Middle frontal gyrus (tissue), 1 donor: ENCODE measurements around the gene ZNF512B.
"Not testable (repeated sequence)": the region's sequence is repeated elsewhere in the genome, so short reads cannot be mapped to it uniquely, and the experiment has no call there.

Experiments used
- DNase-seq: peaks from one replicate; pipeline ENCODE4 v3.0.0-alpha.2; 2015; ENCODE audit warnings: low spot score; ENCODE audit errors: extremely low spot score

The ZNF512B gene

GRCh38 chr20:63969838-63970713, at the start of gene ZNF512B:
Gene ZNF512B, minus strand, starts transcription at chr20:63969930. Its CDS starts 1,980 bp downstream, at chr20:63967950.
- no peak for DNase-seq

GRCh38 chr20:64015635-64016034, 45.9 kb upstream of the ZNF512B start:
- no peak for DNase-seq

DNA sequence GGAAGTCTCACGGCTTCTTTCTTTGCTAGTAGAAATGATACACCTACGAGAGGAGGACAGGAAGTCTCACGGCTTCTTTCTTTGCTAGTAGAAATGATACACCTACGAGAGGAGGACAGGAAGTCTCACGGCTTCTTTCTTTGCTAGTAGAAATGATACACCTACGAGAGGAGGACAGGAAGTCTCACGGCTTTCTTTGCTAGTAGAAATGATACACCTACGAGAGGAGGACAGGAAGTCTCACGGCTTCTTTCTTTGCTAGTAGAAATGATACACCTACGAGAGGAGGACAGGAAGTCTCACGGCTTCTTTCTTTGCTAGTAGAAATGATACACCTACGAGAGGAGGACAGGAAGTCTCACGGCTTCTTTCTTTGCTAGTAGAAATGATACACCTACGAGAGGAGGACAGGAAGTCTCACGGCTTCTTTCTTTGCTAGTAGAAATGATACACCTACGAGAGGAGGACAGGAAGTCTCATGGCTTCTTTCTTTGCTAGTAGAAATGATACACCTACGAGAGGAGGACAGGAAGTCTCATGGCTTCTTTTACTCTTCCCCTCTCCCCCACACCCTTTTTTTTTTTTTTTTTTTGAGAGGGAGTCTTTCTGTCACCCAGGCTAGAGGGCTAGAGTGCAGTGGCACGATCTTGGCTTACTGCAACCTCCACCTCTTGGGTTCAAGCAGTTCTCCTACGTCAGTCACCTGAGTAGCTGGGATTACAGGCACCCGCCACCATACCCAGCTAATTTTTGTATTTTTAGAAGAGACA, 42.8 kb upstream of the ZNF512B start:
- not testable (repeated sequence) for DNase-seq

DNA sequence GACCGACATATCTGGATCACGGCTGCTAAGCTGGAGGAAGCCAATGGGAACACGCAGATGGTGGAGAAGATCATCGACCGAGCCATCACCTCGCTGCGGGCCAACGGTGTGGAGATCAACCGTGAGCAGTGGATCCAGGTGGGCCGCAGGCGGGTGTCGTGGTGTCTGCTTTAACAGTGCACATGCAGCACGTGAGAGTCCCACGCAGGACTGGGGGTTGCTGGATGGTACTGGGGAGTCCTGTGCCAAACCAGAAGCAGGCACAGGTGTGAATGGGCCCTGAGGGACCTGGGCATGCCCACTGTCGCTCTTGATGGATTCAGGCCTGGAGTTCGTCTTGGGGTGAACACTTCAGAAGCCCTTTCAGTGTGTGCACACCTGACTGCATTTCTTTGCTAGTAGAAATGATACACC, 41.6 kb upstream of the ZNF512B start:
- no peak for DNase-seq

DNA sequence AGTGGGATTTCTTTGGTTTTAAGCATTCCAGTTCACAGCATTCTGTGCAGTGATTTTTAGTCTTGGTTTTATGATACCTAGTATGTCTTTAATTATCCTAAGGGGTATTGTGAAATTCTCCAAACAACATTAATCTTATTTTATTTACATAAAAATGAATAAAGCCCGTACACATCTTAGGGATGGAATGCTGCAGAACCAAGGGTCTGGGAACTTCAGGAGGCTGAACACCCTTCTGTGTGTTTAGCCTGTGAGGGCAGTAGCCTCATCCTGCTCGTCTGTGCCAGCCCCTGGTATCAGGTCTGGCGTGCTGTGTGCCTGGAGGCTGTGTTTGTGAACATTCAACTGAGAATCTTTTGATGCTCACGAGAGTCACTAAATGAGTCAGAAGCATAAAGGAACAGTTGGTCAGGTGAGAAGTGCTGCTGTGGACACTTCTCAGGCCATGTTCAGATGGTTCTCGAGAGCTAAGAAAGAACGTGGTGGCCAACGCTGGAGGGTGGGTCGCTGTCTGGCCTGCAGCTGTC, 41.0 kb upstream of the ZNF512B start:
- DNase-seq: no peak

DNA sequence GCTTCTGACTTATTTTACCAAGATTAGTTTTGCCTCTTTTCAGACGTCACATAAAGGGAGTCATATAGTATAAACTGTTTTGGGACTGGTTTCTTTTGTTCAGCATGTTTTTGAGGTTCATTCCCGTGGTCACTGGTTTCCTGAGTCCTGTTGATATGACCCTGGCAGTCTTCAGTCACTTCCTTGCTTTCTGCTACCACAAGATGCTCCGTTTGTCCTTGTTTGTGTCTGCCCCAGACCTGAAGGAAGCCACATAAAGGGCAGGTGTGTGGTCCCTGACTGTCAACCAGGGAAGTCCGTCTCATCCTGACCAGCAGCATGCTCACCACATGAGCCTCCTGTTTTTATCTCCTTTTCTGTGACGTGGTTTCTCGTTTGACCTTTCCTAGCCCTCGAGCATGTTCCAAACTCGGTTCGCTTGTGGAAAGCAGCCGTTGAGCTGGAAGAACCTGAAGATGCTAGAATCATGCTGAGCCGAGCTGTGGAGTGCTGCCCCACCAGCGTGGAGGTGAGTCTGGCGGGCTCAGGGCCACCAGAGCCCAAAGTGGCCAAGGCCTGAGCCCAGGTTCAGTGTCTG, 40.2 kb upstream of the ZNF512B start:
- DNase-seq: no peak

DNA sequence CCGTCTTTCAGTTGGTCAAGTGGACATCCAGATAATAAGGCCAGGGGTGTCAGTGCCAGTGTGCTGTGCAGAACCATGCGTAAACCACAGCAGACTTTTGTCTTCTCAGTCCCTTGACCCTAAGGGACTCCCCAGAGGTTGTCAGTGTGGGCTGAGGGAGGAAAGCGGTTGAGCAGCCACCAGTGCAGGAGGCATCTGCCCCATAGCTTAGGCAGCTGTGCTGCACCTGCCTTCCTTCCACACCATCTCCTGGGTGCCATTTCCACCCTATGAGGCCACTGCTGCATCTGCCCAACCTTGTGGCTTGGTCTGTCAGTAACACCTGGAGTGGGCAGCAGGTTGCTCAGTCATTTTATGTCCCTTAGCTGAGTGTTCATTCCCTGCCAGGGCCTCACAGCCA, 37.2 kb upstream of the ZNF512B start:
- DNase-seq: no peak

DNA sequence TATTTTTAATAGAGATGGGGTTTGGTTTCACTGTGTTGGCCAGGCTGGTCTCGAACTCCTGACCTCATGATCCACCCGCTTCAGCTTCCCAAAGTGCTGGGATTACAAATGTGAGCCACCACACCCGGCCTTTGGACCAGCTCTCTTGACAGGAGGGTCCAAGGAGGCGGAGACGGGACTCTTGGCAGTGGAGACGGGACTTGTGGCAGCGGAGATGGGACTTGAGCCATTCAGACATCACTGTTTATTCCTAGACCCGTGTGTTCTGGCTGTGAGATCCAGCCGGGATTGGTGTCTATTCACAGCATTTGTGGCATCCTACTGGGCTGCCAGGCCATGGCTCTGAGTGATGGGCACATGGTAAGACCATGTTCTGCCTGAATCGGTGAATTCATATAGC, 36.8 kb upstream of the ZNF512B start:
- no peak for DNase-seq

- DNase-seq: no peak
Observed at GRCh38 chr20:64005394-64005793, 35.7 kb upstream of the ZNF512B start.

DNA sequence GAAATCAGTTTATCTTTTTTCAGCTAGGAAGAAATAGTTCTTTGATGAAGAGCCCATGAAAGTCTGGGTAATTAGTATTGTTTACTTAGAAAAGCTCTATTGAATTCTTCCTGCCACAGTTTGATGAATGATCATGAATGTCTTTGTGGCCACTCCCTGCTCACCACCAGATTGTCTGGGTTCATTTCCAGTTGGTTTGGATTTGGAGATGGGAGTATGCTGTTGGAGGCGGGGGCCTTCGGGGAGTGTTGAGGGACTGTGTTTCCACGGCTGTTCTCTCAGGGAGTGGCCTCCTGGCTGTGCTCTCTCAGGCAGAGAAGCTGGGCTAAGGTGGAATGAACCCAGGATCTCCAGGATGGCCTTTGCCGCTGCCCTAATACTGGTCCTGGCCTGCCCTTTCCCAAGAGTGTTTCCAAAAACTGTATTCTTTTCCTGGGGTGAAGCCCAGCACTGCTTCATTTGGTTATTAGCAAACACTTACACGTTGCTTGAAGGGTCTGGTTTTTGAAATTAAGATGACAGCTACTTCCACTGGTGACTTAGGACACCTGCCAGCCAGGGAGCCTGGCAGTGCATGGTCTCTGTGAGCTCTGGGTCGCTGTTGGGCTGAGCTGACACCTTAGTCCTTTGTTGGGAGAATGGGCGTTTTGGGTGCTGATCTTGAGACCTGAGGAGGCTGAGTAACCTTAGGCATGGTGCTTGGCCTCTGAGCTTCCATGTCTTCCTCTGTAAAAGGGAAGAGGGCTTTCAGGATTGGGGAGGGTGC, 34.4 kb upstream of the ZNF512B start:
- no peak for DNase-seq

DNA sequence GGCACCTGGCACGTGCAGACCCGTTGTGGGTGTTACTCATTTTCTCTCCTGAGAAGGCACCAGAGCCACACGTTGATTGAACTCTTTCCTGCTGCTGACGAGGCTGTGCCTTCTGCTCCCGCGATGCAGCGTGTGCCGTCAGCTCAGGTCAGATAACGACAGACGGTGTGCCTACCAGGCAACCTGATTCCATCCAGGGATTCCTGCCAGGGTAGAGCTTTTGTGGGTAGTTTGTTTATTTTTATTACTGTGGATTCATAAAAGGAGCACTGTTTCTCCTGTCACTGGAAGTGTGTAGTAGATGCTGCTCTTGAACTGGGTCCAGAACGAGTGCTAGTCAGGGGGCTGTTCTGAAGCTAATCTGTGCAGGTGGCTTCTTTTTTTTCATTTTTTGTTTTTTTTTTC, 31.9 kb upstream of the ZNF512B start:
- no peak for DNase-seq

DNA sequence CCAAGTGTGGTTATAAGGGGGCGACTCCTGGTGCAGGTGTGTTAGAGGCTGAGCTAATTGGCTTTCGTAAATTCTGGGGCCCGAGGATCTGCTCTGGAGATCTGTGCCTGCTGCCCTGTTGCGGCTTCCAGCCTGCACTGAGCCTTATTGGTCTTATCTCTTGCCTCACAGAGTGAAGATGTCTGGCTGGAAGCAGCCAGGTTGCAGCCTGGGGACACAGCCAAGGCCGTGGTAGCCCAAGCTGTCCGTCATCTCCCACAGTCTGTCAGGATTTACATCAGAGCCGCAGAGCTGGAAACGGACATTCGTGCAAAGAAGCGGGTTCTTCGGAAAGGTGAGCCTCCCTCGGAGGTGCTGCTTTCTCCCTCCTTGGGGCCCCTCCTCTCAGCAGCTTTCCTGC, 31.2 kb upstream of the ZNF512B start:
- no peak for DNase-seq

DNA sequence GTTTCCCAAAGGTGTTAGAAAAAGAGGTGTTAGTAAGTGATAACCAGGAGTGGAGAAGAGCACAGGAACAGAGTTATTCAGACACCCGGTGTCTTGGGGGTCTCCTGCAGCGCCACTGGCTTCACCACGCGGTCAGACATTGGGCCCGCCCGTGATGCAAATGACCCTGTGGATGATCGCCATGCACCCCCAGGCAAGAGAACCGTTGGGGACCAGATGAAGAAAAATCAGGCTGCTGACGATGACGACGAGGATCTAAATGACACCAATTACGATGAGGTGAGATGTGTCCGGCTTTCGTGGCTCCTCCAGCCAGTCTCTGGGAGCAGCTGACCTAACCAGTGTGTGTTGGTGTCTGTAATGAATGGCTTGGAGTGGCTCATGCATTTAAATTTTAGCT, 13.2 kb upstream of the ZNF512B start:
- DNase-seq: no peak

GRCh38 chr20:63980806-63981728, 11.3 kb upstream of the ZNF512B start, which contains the start of gene PRPF6:
Gene PRPF6, plus strand, starts transcription at chr20:63981132. Its CDS starts 114 bp downstream, at chr20:63981246.
- peak; percentile 97 for DNase-seq

- no peak for DNase-seq
Observed at GRCh38 chr20:63980317-63980805, 10.6 kb upstream of the ZNF512B start.

DNA sequence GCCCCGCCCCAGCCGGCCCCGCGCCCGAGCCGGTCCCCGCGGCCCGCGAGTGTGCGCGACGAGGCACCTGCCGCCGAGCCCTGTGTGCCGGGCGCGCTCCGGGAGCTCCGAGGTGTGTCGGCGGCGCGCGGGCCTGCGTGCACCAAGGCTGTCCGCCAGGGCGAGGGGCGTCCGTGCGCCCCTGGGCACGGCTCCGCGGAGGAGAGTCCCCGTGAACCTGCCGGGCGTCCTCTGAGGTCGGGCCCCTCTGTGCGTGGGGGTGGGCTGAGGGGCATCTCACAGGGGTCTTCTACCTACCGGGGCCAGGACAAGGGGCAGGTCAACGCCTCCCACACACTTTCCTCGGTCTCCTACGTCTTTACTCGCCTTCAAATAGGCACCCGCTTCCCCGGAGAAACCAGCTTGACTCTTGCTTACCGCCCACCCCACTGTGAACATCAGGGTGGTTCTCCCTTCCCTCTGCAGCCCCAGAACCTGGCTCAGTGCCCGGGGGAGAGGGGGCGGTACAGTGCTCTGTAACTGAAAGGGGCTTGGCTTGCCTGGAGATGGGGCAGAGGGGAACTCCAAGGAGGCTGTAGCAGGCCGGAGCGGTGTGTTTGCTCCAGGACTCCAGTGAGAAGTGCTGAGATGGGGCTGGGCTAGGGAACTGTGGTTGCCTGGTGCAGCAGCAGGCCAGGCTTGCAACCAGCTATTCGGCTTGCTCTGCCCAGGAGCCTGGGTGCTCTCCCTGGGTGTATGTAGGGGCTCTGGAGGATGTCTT, 10.0 kb upstream of the ZNF512B start, which contains the start of gene SAMD10:
Gene SAMD10 (minus strand): TSS at position 86 of the 760 bp plus-strand sequence. CDS start 175 bp downstream, outside the sequence.
- DNase-seq: peak; percentile 19

- no peak for DNase-seq
Observed at GRCh38 chr20:63979229-63979556, 9.5 kb upstream of the ZNF512B start.

DNA sequence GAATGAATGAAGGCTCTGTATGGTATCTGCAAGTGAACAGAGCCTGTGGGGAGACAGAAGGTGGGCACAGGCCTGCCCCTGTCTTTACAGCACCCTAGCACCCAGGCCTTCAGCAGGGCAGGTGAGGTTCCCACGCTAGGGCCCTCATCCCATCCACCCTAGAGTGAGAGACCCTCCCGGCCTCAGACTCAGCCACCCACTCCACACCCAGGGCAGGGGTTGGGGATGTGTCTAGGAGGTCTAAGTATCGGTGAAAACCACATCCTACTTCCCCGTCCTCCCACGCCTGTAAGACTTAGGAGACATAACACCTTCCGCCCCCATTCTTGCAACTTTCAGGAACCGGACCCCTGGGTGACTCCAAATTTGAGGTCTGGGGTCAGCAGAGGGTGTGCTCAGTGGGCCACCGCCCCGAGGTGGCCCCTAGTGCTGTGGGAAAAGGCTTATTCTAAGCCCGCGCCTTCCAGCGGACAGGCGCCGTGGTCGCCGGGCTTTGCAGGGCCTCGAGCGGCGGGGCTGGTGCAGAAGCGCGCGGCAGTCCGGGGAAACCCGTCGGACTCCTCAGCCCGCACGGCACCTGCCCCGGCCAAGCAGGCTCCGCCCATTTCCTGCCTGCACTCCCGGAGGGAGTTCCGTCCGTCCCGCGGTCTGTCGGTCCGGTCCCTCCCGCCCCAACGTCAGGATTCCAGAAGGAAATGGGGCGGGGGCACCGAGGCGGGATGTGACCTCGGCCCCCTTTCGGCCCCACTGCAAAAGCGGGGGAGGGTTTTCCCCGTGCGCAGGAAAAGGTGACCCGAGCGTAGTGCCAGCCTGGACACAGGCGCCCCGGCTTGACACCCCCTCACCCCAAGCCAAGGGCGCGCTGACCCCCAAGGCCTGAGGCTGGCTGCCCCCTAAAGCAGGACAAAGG, 8.8 kb upstream of the ZNF512B start:
- DNase-seq: peak; percentile 11
